ENCODE measurements around the gene ABHD12.

ABHD12 gene

DNA sequence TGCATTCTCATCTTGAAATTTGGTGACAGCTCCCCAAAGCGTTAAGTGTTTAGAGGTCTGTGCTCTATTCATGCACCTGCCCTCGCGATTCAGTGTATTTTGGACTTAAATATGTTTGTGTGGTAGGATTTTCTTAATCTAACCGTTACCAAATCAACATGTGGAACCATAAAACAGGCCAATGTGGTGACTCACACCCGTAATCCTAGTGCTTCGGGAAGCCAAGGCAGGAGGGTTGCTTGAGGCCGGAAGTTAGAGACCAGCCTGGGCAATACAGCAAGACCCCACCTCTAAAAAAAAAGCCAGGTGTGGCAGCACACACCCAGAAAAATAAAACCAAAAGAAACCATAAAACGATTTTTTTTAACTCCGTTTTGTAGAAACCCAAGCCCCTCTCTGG, 111.2 kb downstream of the ABHD12 start:
- no peak for DNase-seq (ENCODE audit: low read depth)

DNA sequence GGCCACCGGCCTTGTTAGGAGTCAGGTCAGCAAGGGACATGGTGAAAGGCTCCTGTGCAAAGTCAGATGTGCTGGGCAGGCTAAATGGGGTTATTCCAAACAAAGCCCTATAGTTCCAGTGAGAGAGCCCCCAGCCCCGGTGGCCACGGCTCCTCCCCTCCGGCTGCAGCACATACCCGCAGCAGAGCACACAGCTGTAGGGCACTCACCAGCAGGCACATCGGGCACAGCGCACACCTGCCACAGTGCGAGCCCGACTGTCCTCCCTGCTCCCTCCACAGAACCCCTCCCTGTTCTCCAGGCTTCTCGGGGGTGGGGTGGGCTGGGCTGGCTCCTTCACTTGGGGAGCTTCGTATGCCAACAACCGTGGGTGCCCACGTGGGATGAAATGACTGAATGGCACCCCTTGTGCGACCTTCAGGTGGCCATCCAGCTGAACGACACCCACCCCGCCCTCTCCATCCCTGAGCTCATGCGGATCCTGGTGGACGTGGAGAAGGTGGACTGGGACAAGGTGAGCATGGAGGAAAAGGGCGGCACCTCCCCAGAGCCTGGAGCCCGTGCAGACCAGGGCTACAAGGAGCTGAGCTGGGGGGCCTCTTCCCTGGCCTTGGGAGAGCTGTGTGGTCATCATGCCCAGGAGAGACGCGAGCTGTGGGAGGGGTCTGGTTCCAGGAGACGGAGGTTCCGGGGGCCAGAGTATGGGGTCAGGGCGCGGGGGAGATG, 111.8 kb downstream of the ABHD12 start:
- H3K4me3 ChIP-seq (ENCODE audit: low read depth, low read length): no peak overlapping the region
- DNase-seq (ENCODE audit: low read depth): no peak
- TF ChIP-seq, protein P1, sequence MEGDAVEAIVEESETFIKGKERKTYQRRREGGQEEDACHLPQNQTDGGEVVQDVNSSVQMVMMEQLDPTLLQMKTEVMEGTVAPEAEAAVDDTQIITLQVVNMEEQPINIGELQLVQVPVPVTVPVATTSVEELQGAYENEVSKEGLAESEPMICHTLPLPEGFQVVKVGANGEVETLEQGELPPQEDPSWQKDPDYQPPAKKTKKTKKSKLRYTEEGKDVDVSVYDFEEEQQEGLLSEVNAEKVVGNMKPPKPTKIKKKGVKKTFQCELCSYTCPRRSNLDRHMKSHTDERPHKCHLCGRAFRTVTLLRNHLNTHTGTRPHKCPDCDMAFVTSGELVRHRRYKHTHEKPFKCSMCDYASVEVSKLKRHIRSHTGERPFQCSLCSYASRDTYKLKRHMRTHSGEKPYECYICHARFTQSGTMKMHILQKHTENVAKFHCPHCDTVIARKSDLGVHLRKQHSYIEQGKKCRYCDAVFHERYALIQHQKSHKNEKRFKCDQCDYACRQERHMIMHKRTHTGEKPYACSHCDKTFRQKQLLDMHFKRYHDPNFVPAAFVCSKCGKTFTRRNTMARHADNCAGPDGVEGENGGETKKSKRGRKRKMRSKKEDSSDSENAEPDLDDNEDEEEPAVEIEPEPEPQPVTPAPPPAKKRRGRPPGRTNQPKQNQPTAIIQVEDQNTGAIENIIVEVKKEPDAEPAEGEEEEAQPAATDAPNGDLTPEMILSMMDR (IDR thresholded peaks at IDR 0.05; ENCODE audit: control insufficient read depth, extremely low read depth, insufficient read depth): no peak

More for the DNA sequence above, 111.2 kb downstream of the ABHD12 start:
- no peak overlapping the region for H3K4me3 ChIP-seq (ENCODE audit: low read depth, low read length)
- TF ChIP-seq, protein P1 (IDR thresholded peaks at IDR 0.05; ENCODE audit: control insufficient read depth, extremely low read depth, insufficient read depth): no peak

DNA sequence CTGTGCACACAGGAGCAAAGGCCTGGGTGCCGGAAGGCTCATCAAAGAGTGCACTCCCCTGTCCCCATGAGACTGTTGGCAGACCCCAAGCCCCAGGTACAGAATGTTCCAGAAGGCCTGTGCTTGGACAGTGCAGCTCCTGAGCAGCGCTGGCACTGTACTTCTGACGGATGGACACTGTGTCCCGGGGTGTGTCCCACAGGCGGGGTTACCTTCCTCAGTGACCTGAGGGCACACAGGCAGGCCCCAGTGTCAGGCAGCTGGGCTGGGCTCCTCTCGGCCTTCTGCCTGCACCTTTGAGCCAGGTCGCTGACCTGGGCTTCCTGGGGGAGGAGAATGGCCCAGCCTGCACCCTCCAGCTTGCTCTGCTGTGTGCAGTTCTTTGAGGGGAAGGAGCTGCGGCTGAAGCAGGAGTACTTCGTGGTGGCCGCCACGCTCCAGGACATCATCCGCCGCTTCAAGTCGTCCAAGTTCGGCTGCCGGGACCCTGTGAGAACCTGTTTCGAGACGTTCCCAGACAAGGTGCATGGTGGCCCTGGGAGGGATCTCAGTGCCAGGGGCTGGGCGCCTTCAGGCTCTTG, 112.6 kb downstream of the ABHD12 start:
- DNase-seq (ENCODE audit: low read depth): no peak
- TF ChIP-seq, protein P1 (IDR thresholded peaks at IDR 0.05; ENCODE audit: control insufficient read depth, extremely low read depth, insufficient read depth): no peak
- no peak overlapping the region for H3K4me3 ChIP-seq (ENCODE audit: low read depth, low read length)

DNA sequence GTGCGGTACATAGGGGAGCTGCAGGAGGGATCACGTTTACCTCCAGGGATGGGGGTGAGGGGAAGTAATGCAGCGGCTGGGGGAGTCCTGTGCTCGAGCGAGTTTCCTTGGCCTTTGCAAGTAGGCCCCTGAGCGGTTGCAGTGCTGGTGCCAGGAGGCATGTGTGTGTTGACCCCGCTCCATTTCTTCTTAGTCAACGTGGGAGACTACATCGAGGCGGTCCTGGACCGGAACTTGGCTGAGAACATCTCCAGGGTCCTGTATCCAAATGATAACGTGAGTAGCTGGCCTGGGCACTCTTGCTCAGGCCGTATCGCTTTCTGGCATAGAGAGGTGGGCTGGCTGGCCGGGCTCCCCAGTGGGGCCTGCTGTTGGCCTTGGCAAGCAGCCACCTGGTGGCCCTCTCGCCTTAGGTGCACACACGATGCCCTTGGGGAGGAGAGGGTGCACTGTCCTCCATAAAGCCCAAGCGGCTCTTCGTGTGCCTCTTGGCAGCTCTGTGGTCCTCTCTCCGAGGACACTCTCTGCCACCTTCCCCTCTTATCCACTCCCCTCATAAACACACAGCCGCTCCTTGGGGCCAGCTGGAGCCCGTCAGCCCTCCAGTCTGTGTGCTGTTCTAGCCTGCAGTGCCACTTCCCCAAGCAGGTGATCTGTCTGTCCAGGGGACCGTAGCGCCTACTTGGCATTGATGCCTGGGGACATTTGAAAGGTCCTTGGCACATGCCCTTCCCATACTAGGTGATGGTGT, 113.4 kb downstream of the ABHD12 start:
- TF ChIP-seq, protein P1 (IDR thresholded peaks at IDR 0.05; ENCODE audit: control insufficient read depth, extremely low read depth, insufficient read depth): no peak
- no peak for DNase-seq (ENCODE audit: low read depth)
- H3K4me3 ChIP-seq (ENCODE audit: low read depth, low read length): no peak overlapping the region

DNA sequence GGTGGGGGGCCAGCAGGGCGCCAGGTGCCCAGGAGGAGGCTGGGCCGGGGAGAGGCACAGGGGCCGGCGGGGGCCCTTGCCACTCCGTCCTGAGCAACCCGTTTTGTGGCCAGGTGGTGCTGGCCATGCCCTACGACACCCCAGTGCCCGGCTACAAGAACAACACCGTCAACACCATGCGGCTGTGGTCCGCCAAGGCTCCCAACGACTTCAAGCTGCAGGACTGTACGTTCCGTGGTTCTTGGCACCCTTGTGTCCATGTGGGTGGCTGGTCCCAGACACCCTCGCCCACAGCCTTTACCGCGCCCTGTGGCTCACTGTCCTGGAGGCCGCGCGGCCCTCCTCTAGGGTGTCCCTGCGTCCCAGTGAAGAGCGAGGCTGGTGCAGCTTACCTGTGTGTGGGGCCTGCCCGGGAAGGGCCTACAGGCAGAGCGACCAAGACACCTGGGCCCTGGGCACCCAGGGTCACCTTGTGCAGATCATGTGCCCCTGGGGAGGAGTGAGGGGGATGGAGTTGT, 114.0 kb downstream of the ABHD12 start:
- TF ChIP-seq, protein P1 (IDR thresholded peaks at IDR 0.05; ENCODE audit: control insufficient read depth, extremely low read depth, insufficient read depth): no peak
- no peak for DNase-seq (ENCODE audit: low read depth)
- H3K4me3 ChIP-seq (ENCODE audit: low read depth, low read length): no peak overlapping the region

DNA sequence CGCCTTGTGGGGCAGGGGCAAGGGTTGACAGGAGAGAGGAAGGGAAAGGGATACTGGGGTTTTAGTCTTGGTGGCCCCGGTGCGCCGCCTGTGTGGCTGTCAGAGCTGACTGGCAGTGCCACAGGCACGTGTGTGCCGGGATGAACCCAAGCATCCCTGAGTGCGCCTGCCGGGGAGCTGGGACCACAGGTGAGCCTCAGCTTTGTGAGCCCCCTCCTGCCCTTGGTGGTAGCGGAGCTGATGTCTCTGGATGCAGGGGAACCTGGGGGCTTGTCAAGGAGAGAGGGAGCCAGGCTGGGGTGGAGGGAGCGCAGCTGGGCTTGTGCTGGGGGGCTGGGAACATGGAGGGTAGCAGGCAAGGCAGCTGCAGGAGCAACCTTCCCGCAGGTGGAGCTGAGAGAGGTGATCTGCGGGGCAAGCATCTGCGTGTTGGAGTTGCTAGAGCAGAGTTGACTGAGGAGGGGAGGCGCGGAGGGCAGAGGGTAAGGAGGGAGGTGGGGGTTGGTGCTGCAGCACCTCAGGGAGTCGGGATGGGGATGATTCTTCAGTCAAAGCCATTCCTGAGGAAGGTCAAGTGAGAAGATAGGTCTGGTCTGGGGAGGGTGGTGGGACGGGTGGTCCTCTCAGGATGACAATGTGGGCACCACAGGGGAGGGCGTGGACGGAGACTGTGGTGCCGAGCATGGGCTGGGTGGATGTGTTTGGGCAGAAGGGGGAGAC, 114.7 kb downstream of the ABHD12 start:
- no peak overlapping the region for H3K4me3 ChIP-seq (ENCODE audit: low read depth, low read length)
- TF ChIP-seq, protein P1 (IDR thresholded peaks at IDR 0.05; ENCODE audit: control insufficient read depth, extremely low read depth, insufficient read depth): no peak
- no peak for DNase-seq (ENCODE audit: low read depth)

Measured in LNCaP clone FGC (cell line).